NCI-H2171 treated with DMSO at 0.1 percent for 48 hours (cell line): ENCODE measurements around the gene DZIP1.

Source experiments
- DNase-seq: peaks from one replicate; lab custom pipeline; 2025; lab: John Stamatoyannopoulos, UW

DZIP1 gene

GRCh38 chr13:95547531-95548167 is 96.9 kb downstream of the DZIP1 start:
- DNase-seq = no peak

GRCh38 chr13:95546919-95547318 is 97.6 kb downstream of the DZIP1 start:
- DNase-seq = no peak

GRCh38 chr13:95544293-95544692 is 100.2 kb downstream of the DZIP1 start:
- DNase-seq = no peak

- no peak for DNase-seq
Measured at GRCh38 chr13:95541911-95542474, 102.5 kb downstream of the DZIP1 start.

GRCh38 chr13:95541308-95541707 is 103.2 kb downstream of the DZIP1 start:
- DNase-seq = no peak

GRCh38 chr13:95540888-95541287 is 103.6 kb downstream of the DZIP1 start:
- no peak for DNase-seq

- peak; percentile 29 for DNase-seq
Measured at GRCh38 chr13:95536632-95537241, 107.8 kb downstream of the DZIP1 start.

- no peak for DNase-seq
Measured at GRCh38 chr13:95535243-95535642, 109.3 kb downstream of the DZIP1 start.

- no peak for DNase-seq
Measured at GRCh38 chr13:95533545-95534160, 110.9 kb downstream of the DZIP1 start.

GRCh38 chr13:95530178-95530577 is 114.3 kb downstream of the DZIP1 start:
- DNase-seq = peak; percentile 31
